Activated B cell treated with CpG ODN at 0.5 μM for 24 hours (primary cell): ENCODE measurements around the gene GRIP2. TPM values are rescaled to one million over a fixed set of nuclear protein-coding genes. Genes with fewer than 3 reads are reported as not detected.

Source experiments
- ATAC-seq: fragments of 200-7000 bp; cut with Tn5 transposase; one replicate; pipeline ENCODE4 v1.10.0; 2021; ENCODE audit warnings: low read depth, mild to moderate bottlenecking, moderate library complexity
- CTCF ChIA-PET: fragments of 350-600 bp; sonication (Branson Sonifier 250); formaldehyde crosslinking; loops from one replicate; lab custom pipeline; 2021; ENCODE audit warnings: antibody characterized with exemption; lab: Charles Lee
- POLR2A ChIA-PET: fragments of 350-600 bp; sonication (Branson Sonifier 250); formaldehyde crosslinking; loops from one replicate; lab custom pipeline; 2021; ENCODE audit warnings: antibody characterized with exemption; lab: Charles Lee
- DNase-seq: peaks from one replicate; pipeline ENCODE4 v3.0.0; 2022
- H3K27ac Mint-ChIP-seq: one replicate; pipeline ENCODE4 v1.8.0; 2020; ENCODE audit warnings: mixed read lengths
- H3K27me3 Mint-ChIP-seq: one replicate; pipeline ENCODE4 v1.8.0; 2021; ENCODE audit warnings: mixed read lengths
- H3K36me3 Mint-ChIP-seq: one replicate; pipeline ENCODE4 v1.8.0; 2021; ENCODE audit warnings: low read depth, mixed read lengths
- H3K4me1 Mint-ChIP-seq: one replicate; pipeline ENCODE4 v1.8.0; 2021; ENCODE audit warnings: mixed read lengths
- H3K4me3 Mint-ChIP-seq: one replicate; pipeline ENCODE4 v1.8.0; 2020; ENCODE audit warnings: mild to moderate bottlenecking, mixed read lengths
- H3K9me3 Mint-ChIP-seq: one replicate; pipeline ENCODE4 v1.8.0; 2020; ENCODE audit warnings: mixed read lengths
- CTCF ChIP-seq: fragments of 200-600 bp; IDR thresholded peaks from one replicate; pipeline ENCODE4 v1.8.0; 2022; ENCODE audit warnings: antibody characterized with exemption, mild to moderate bottlenecking
- intact Hi-C: fragments of 100-400 bp; cut with micrococcal nuclease; formaldehyde crosslinking; loops from one replicate; pipeline ENCODE4 v1.15.1; 2024
- total RNA-seq: library from RNA; stranded (reverse); gene quantifications from 2 replicates; pipeline ENCODE4 v1.2.3, GENCODE V29; 2022

The GRIP2 gene
- total RNA-seq, 1 donor from 2014 or later = not detected

GRCh38 chr3:14485981-14486380, 54.2 kb downstream of the GRIP2 start:
- DNase-seq = no peak
- peaks cover 93% of the 10 kb centered on the region for H3K36me3 Mint-ChIP-seq
- POLR2A ChIA-PET = no interaction called here
- CTCF ChIA-PET = no interaction called here
- no peak for TF ChIP-seq CTCF
- H3K9me3 Mint-ChIP-seq = no peaks in the 10 kb centered on the region
- no peak for ATAC-seq
- intact Hi-C loops = no loop called here
- no peak overlapping the region for H3K27ac Mint-ChIP-seq
- H3K4me1 Mint-ChIP-seq = no peaks in the 10 kb centered on the region
- H3K4me3 Mint-ChIP-seq = no peak overlapping the region
- no peaks in the 10 kb centered on the region for H3K27me3 Mint-ChIP-seq

- Mint-ChIP-seq H3K36me3 (peaks cover 95% of the 10 kb centered on the region), H3K9me3 (no peaks in the 10 kb centered on the region), H3K27me3 (no peaks in the 10 kb centered on the region), H3K27ac (no peak overlapping the region), H3K4me1 (no peaks in the 10 kb centered on the region), H3K4me3 (no peak overlapping the region)
- CTCF ChIA-PET = no interaction called here
- POLR2A ChIA-PET = no interaction called here
- intact Hi-C loops = no loop called here
- TF ChIP-seq CTCF = no peak
- ATAC-seq (no peak), DNase-seq (no peak)
Observed at GRCh38 chr3:14484741-14485140, 55.4 kb downstream of the GRIP2 start.

GRCh38 chr3:14483286-14483685, 56.9 kb downstream of the GRIP2 start:
- Mint-ChIP-seq H3K4me3 (no peak overlapping the region), H3K9me3 (no peaks in the 10 kb centered on the region), H3K27me3 (no peaks in the 10 kb centered on the region), H3K36me3 (peaks cover 98% of the 10 kb centered on the region), H3K27ac (no peak overlapping the region), H3K4me1 (no peaks in the 10 kb centered on the region)
- CTCF ChIA-PET = no interaction called here
- ATAC-seq (no peak), DNase-seq (no peak)
- TF ChIP-seq CTCF = no peak
- intact Hi-C loops = no loop called here
- POLR2A ChIA-PET = no interaction called here

GRCh38 chr3:14482271-14482721, 57.8 kb downstream of the GRIP2 start:
- Mint-ChIP-seq H3K9me3 (no peaks in the 10 kb centered on the region), H3K4me1 (no peaks in the 10 kb centered on the region), H3K36me3 (peaks cover 98% of the 10 kb centered on the region), H3K27me3 (no peaks in the 10 kb centered on the region), H3K4me3 (no peak overlapping the region), H3K27ac (no peak overlapping the region)
- ChIA-PET CTCF (no interaction called here), POLR2A (no interaction called here)
- TF ChIP-seq CTCF = no peak
- intact Hi-C loops = no loop called here
- DNase-seq = no peak
- ATAC-seq = no peak

GRCh38 chr3:14481646-14482036, 58.5 kb downstream of the GRIP2 start:
- Mint-ChIP-seq H3K27me3 (no peaks in the 10 kb centered on the region), H3K36me3 (peaks cover 98% of the 10 kb centered on the region), H3K4me3 (no peak overlapping the region), H3K27ac (no peak overlapping the region), H3K9me3 (no peaks in the 10 kb centered on the region), H3K4me1 (no peaks in the 10 kb centered on the region)
- no peak for TF ChIP-seq CTCF
- ATAC-seq = no peak
- DNase-seq = no peak
- POLR2A ChIA-PET = no interaction called here
- CTCF ChIA-PET = no interaction called here
- intact Hi-C loops = no loop called here
